NK-92 (cell line): Measurements from ENCODE around the gene NR2F1.

Experiments used
- DNase-seq: peaks from one replicate; lab custom pipeline; 2025; ENCODE audit not compliant: unreplicated experiment; lab: John Stamatoyannopoulos, UW

Gene NR2F1

GRCh38 chr5:93577854-93578812 is 4.9 kb upstream of the NR2F1 start:
- DNase-seq = no peak

GRCh38 chr5:93578813-93579691 is 4.0 kb upstream of the NR2F1 start:
- DNase-seq = no peak

- DNase-seq = no peak
These were observed 3.3 kb upstream of the NR2F1 start for GRCh38 chr5:93579692-93580062.

DNA sequence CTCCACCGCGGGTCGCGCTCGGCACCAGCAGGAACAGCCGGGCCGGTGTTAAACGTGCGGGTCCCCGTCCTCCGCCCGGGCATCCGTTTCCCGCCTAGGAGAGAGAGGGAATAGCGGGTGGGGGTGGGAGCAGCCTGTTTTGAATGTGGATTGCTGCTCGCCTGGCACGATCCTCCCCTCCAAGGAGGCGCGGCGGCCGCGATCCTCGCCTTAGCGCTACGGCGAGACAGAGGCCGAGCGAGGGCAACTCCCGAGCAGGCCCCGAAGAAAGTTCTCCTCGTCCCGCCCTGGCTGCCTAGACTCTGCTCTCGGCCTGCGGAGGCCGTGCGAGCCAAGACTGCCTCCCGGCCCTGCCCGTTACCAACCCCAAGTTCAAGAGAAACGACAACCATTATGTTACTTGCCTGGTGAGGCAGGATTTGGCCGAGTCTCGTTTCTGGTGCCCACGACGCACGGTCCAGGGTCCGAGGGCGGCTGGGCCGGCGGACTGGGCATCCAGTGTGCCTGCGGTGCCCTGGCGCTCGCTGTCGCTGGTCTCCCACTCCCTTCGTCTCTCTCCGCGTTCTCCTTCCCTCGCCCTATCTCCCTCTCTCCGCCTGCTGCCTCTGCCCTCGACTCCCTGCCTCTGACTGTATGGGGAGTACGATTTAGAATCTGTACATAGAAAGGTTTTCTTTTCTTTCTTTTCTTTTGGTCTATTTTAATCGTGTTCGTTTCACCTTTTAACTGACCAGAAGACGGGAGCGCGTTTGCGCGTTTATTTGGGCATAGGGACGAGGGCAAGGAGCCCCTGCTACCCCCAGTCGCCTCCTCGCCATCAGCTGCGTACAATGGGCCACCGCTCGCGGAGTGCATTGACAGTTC is 2.7 kb upstream of the NR2F1 start:
- no peak for DNase-seq

DNA sequence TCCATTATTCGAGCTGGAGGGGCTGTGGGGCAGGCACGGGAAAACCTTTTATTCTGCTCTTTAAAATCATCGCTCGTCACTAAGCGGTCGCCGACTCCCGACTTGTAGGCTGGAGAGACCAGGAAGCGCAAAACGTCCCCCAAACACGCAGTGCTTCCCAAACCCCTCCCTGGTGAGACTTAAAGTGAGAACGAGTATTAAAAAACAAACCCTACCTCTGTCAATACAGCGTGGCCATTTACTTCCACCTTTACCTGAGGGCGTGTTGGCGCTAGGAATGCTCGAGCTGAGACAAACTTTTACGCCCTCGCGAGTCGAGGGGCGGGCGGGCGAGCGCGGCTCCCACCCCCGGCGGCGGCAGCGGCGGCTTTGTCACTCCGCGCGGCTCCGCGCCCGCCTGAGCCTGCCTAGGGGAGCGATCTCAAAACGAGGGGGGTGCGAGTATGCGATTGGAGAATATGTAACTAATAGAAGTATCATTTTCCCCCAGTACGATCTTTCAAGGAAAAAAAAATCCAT is 2.0 kb upstream of the NR2F1 start, which contains the start of gene NR2F1-AS1:
NR2F1-AS1 (minus strand) TSS at position 293 of the 519 bp plus-strand sequence.
- no peak for DNase-seq

DNA sequence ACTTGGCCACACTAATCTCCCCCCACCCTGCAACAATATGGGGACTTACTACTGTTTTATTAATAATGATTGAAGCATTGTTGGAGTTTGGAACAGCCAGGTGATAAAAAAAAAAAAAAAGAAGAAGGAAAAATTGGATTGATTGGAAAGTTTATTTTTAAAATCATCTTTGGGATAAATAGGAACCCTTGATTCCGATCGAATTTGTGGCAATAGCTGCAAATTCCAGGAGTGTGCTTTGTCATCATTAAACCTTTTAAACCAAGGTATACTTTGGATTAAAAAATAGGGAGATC is 907 bp upstream of the NR2F1 start:
- DNase-seq = no peak

DNA sequence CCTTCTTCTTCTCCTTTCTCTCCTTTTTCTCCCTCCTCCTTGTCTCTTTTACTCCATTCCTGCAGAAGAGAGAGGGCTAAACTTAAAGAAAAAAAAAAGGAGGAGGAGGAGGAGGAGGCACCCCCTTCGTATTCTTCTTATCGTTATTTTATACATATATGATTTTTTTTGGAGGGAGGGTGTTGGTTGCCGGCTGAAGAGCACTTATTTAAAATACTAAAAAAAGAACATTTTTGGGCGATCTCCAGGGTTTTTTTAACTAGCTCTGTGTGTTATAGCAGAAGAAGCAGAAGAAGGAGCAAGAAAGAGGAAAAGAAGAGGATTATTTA is 381 bp downstream of the NR2F1 start:
- DNase-seq = no peak

- no peak for DNase-seq
These were observed 960 bp downstream of the NR2F1 start for GRCh38 chr5:93583768-93584595.

GRCh38 chr5:93584596-93585040 is 1.6 kb downstream of the NR2F1 start:
- DNase-seq = no peak

DNA sequence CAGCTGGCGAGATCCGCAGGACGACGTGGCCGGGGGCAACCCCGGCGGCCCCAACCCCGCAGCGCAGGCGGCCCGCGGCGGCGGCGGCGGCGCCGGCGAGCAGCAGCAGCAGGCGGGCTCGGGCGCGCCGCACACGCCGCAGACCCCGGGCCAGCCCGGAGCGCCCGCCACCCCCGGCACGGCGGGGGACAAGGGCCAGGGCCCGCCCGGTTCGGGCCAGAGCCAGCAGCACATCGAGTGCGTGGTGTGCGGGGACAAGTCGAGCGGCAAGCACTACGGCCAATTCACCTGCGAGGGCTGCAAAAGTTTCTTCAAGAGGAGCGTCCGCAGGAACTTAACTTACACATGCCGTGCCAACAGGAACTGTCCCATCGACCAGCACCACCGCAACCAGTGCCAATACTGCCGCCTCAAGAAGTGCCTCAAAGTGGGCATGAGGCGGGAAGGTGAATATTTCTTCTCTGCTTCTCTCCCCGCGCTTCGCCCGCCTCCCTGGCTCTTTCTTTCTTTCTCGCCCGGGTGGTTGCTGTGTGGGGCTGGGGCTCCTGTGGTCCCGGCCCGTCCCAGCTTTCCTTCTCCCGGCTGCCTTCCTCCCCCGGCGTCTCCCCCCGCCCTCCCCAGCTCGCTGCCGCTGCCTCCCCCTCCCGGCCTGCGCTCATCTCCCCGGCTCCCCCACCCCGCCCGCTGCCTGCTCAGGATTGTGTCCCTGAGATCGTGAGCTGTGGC is 2.2 kb downstream of the NR2F1 start:
- no peak for DNase-seq

GRCh38 chr5:93585767-93586385 is 2.9 kb downstream of the NR2F1 start:
- no peak for DNase-seq

DNA sequence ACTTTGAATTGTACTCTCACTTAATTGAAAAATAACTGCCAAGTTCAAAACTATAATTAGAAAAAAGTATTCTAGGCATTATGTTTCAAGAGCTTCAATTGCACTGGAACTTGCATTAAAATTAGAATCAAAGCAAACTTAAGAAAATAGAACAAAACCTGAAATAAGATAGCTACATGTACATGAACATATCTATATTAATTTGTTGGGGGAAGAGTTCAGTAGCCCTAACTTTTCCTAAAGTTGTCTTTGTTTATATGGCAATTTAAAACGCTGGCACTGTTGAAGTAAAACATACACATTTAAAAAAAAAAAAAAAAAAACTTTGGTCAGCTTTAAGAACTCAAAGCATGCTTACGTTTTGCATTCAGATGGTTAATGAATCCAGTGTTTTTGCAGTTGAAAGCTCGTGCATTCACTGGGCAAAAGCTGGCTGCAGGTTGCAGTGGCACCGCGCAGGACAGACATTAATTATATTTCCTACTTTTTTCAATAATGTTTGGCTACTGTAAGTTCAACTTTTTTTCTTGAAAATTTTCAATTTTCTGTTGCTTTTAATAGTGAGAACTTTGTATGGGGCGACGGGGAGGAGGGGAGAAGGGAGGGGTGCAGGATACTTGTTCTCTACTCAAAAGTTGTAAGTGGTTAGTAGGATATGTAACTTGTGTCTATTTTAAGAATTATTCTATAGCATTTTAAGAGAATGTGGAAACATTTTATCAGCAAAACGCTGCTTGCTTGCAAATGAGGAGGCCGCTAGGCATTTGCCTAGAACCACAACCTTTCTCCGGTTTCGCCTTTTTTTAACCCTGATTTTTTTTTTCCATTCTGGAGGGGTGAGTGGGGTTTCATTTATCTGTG is 3.9 kb downstream of the NR2F1 start:
- no peak for DNase-seq

DNA sequence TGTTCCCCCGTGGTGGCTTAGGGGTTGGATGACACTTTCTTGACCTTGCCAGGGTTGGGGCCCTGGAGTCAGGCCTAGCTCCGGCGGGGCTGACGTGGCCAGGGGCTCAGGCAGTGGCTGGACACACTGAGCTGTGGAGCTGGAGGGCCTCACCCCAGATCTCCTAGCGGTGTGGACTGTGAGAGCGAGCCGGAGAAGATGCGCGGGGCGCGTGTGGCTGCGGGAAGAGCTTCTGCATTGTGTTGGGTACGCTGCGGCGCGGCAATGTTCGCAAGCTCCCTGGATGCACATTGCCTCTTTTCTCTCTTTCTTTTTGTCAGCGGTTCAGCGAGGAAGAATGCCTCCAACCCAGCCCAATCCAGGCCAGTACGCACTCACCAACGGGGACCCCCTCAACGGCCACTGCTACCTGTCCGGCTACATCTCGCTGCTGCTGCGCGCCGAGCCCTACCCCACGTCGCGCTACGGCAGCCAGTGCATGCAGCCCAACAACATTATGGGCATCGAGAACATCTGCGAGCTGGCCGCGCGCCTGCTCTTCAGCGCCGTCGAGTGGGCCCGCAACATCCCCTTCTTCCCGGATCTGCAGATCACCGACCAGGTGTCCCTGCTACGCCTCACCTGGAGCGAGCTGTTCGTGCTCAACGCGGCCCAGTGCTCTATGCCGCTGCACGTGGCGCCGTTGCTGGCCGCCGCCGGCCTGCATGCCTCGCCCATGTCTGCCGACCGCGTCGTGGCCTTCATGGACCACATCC is 4.8 kb downstream of the NR2F1 start:
- no peak for DNase-seq

DNA sequence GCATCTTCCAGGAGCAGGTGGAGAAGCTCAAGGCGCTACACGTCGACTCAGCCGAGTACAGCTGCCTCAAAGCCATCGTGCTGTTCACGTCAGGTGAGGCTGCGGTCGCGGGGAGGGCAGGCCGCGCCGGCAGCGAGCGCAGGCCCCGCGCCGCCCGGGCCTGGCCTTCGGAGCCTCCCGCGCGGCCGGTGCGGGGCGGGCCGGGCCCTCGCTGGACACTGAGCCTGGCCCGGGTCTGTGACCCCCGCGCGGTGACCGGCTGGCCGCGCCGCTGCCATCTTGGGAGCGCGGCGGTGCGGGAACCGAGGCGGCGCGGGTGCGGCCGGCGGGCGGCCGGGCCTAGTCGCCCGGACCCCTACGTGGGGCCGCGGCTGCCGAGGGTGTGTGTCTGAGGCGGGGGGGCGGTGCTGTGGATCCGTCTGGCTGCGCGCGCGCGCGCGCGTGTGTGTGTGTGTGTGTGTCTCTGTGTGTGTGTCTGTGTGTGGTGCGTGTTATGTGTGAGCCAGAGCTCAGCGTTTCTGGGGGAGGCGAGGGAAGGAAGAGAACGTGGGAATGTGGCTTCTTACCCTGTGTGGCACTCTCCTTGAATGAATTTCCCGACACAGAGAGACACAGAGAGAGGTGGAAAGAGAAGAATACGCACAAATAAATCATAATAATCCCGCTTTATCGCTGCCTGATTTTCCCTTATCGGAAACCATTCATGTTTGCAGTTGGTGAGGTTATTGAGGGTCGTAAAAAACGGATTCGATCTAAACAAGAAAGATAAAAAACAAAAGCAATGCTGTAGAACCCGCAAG is 5.5 kb downstream of the NR2F1 start:
- DNase-seq = no peak

DNA sequence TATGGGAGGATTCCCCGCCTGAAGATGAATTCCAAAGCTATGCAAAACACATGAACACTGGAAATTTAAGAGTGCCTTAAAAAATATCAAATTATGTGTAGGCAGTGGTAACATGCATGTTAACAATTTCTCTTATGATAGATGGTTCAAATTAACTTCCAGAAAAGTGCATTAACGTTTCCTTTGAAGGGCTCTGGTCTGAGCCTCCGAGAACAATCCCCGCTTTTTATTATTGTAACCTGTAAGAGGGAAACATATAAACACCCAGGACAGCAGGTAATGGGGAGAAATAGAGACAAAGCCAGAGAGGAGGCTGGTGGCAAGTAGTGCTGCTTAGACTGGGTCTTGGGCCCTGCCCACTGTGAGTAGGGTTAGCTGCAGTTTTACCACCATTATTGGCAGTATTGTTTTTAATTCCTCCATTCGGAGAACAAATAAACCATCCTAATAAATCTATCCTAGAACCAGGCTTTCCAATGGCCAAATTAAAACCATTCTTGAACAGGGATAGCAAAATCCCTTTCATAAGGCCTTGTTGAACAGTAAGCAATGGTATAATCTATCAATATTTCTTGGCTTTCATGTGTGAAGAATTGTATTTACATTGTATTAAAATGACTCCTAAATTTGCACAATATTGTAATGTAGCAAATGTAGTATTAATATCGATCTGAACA is 6.3 kb downstream of the NR2F1 start:
- no peak for DNase-seq

DNA sequence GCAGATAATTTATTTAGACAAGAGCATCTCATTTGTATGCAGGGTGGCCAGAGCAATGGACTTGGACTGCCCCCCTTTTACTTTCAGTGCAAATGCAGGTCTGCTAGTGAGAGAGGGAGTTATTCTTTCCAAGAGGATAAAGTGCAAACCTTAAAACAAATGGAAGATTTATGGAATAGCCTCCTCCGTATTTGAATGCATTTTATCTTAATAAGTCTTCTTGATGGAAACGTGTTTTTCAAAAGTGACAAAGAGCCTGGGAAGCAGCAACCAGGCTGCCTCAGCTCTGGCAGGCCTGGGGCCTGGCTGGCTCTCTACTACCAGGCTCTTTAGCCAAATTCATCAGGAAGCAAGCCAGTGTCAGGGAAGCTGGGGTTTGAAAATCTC is 6.8 kb downstream of the NR2F1 start:
- DNase-seq = no peak
